ENCODE results near the gene MCTP2. TPM values are rescaled to one million over a fixed set of nuclear protein-coding genes. Genes with fewer than 3 reads are reported as not detected.
A peak's percentile ranks its signal among the peaks of the same experiment; 100 is the strongest.

Gene MCTP2
- total and polyA plus RNA-seq, 2 donors (not counting 1 experiment from before 2014, with no cell fraction given): 38.3 to 64.8 TPM

- no peaks in the 10 kb centered on the region for H3K27me3 Mint-ChIP-seq
- peak overlapping the region; percentile 20 for H3K4me3 Mint-ChIP-seq
- Histone ChIP-seq H3K9me3 (ENCODE audit: control extremely low read depth in 1 of 3, control insufficient read depth in 2 of 3, insufficient read depth in 1 of 3, low read length in 2 of 3) (peaks cover 0 to 3% (median 2%) of the 10 kb centered on the region in 3 donors), H3K36me3 (replicated peaks in 1 of 2; ENCODE audit: control extremely low read depth in 1 of 2, control insufficient read depth in 1 of 2, extremely low read depth in 1 of 2, insufficient read depth in 2 of 2, low read length in 1 of 2) (no peaks in the 10 kb centered on the region), H4K20me1 (ENCODE audit: control insufficient read depth, insufficient read depth, low read length, poor library complexity, severe bottlenecking) (no peaks in the 10 kb centered on the region), H3K9ac (ENCODE audit: low read length) (no peak overlapping the region), H3K4me3 (ENCODE audit: control extremely low read depth in 1 of 5, extremely low read depth in 1 of 5, insufficient read depth in 1 of 5, low read depth in 2 of 5, low read length in 4 of 5) (no peak overlapping the region), H3K27me3 (replicated peaks in 1 of 4; ENCODE audit: control extremely low read depth in 1 of 4, control insufficient read depth in 3 of 4, insufficient read depth in 4 of 4, low read length in 3 of 4) (no peaks in the 10 kb centered on the region), H3K79me2 (ENCODE audit: control insufficient read depth, insufficient read depth, low read length) (peaks cover 56% of the 10 kb centered on the region), H3K27ac (ENCODE audit: low read length in 2 of 2) (peak overlapping the region in 1 of 2 donors; percentile 35), H3K4me1 (ENCODE audit: control insufficient read depth in 2 of 2, insufficient read depth in 2 of 2, low read length in 2 of 2) (peaks cover 64 to 70% of the 10 kb centered on the region in 2 donors), H2AFZ (ENCODE audit: insufficient read depth, low read depth, low read length, poor library complexity, severe bottlenecking) (peak overlapping the region; percentile 18), H3K4me2 (replicated peaks; ENCODE audit: low read depth, low read length, poor library complexity, severe bottlenecking) (peak overlapping the region; percentile 40)
- TF ChIP-seq, protein P1, sequence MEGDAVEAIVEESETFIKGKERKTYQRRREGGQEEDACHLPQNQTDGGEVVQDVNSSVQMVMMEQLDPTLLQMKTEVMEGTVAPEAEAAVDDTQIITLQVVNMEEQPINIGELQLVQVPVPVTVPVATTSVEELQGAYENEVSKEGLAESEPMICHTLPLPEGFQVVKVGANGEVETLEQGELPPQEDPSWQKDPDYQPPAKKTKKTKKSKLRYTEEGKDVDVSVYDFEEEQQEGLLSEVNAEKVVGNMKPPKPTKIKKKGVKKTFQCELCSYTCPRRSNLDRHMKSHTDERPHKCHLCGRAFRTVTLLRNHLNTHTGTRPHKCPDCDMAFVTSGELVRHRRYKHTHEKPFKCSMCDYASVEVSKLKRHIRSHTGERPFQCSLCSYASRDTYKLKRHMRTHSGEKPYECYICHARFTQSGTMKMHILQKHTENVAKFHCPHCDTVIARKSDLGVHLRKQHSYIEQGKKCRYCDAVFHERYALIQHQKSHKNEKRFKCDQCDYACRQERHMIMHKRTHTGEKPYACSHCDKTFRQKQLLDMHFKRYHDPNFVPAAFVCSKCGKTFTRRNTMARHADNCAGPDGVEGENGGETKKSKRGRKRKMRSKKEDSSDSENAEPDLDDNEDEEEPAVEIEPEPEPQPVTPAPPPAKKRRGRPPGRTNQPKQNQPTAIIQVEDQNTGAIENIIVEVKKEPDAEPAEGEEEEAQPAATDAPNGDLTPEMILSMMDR (IDR thresholded peaks at IDR 0.05): no peak
- TF ChIP-seq EZH2 (IDR thresholded peaks at IDR 0.05; ENCODE audit: borderline replicate concordance, insufficient read depth, low read depth, low read length, poor library complexity, severe bottlenecking): no peak
- intact Hi-C loops (cut with micrococcal nuclease): no loop called here
- no peaks in the 10 kb centered on the region for H3K9me3 Mint-ChIP-seq (ENCODE audit: insufficient read depth)
- peaks cover 70% of the 10 kb centered on the region for H3K4me1 Mint-ChIP-seq
- H3K27ac Mint-ChIP-seq: peak overlapping the region; percentile 72
- ChIA-PET CTCF (interaction anchor here (0.9 to 3.6 kb wide), 4 partner anchors 13 to 130 kb away, joined by 3 to 18 read pairs (median 4); no protein-coding TSS in a partner anchor), POLR2A (no interaction called here)
- DNase-seq (no peak), ATAC-seq (ENCODE audit: low read depth) (no peak)
- WGBS (ENCODE audit: insufficient coverage): 33% methylated on average over 3 of the region's 13 CpGs
These were observed 62.3 kb downstream of the MCTP2 start for GRCh38 chr15:94293411-94294402.

DNA sequence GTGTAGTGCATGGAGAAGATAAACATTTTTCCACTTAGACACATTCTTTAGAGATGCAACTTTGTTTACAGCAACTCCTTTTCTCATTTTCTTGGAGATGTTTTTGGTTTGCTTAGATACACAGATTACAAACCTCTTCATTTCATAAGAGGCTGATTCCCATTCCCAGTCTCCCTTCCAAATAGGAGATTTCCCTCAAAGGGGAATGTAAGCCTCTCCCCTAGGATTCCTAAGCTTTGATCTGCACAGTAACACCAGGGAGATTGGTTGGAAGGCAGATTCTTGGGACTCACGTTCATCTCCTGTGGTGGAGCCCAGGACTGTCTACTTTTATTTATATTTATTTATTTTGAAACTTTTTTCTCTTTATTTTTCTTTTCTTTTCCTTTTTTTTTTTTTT is 63.2 kb downstream of the MCTP2 start:
- no CpG with 5 or more reads among the region's 1 CpG for WGBS (ENCODE audit: insufficient coverage)
- CTCF ChIA-PET: interaction anchor here (0.9 to 2.5 kb wide), 2 partner anchors 29 to 130 kb away, joined by 4 to 8 read pairs; no protein-coding TSS in a partner anchor
- no peak for ATAC-seq (ENCODE audit: low read depth)

More for the DNA sequence above, 63.2 kb downstream of the MCTP2 start:
- Mint-ChIP-seq H3K9me3 (ENCODE audit: insufficient read depth) (no peaks in the 10 kb centered on the region), H3K4me1 (peaks cover 70% of the 10 kb centered on the region), H3K27ac (peak overlapping the region; percentile 67), H3K4me3 (no peak overlapping the region), H3K27me3 (no peaks in the 10 kb centered on the region)
- Histone ChIP-seq H2AFZ (ENCODE audit: insufficient read depth, low read depth, low read length, poor library complexity, severe bottlenecking) (no peak overlapping the region), H3K36me3 (replicated peaks in 1 of 2; ENCODE audit: control extremely low read depth in 1 of 2, control insufficient read depth in 1 of 2, extremely low read depth in 1 of 2, insufficient read depth in 2 of 2, low read length in 1 of 2) (no peaks in the 10 kb centered on the region), H3K9ac (ENCODE audit: low read length) (no peak overlapping the region), H3K27ac (ENCODE audit: low read length in 2 of 2) (peak overlapping the region in 1 of 2 donors; percentile 35), H3K79me2 (ENCODE audit: control insufficient read depth, insufficient read depth, low read length) (peaks cover 57% of the 10 kb centered on the region), H3K4me3 (ENCODE audit: control extremely low read depth in 1 of 5, extremely low read depth in 1 of 5, insufficient read depth in 1 of 5, low read depth in 2 of 5, low read length in 4 of 5) (no peak overlapping the region), H3K4me1 (ENCODE audit: control insufficient read depth in 2 of 2, insufficient read depth in 2 of 2, low read length in 2 of 2) (peaks cover 60 to 67% of the 10 kb centered on the region in 2 donors), H3K27me3 (replicated peaks in 1 of 4; ENCODE audit: control extremely low read depth in 1 of 4, control insufficient read depth in 3 of 4, insufficient read depth in 4 of 4, low read length in 3 of 4) (no peaks in the 10 kb centered on the region), H3K9me3 (ENCODE audit: control extremely low read depth in 1 of 3, control insufficient read depth in 2 of 3, insufficient read depth in 1 of 3, low read length in 2 of 3) (peaks cover 0 to 3% (median 2%) of the 10 kb centered on the region in 3 donors), H3K4me2 (replicated peaks; ENCODE audit: low read depth, low read length, poor library complexity, severe bottlenecking) (peak overlapping the region; percentile 40), H4K20me1 (ENCODE audit: control insufficient read depth, insufficient read depth, low read length, poor library complexity, severe bottlenecking) (no peaks in the 10 kb centered on the region)
- POLR2A ChIA-PET: no interaction called here
- no peak for TF ChIP-seq EZH2 (IDR thresholded peaks at IDR 0.05; ENCODE audit: borderline replicate concordance, insufficient read depth, low read depth, low read length, poor library complexity, severe bottlenecking)
- TF ChIP-seq, protein P1 (IDR thresholded peaks at IDR 0.05): no peak
- intact Hi-C loops (cut with micrococcal nuclease): no loop called here
- no peak for DNase-seq
